SK-N-SH (cell line): ENCODE results near the gene MED27. TPM values are rescaled to one million over a fixed set of nuclear protein-coding genes. Genes with fewer than 3 reads are reported as not detected.

ENCODE experiments used
- CTCF ChIA-PET: fragments of 300-600, 350-600 bp; formaldehyde crosslinking; extraction: SDS; loops from one replicate; lab custom pipeline; 2021; lab: Yijun Ruan, JAX
- POLR2A ChIA-PET: fragments of 350-600 bp; sonication (Branson Sonifier 250); formaldehyde crosslinking; extraction: SDS; loops from one replicate; lab custom pipeline; 2020; ENCODE audit warnings: antibody characterized with exemption, inconsistent platforms; lab: Yijun Ruan, JAX
- DNase-seq: peaks from one replicate; pipeline ENCODE4 v3.0.0; 2012
- H2AFZ ChIP-seq: fragments of 200-600 bp; sonication (generic); 2 replicates; pipeline ENCODE4 v1.8.1; 2016; ENCODE audit warnings: antibody characterized with exemption, mild to moderate bottlenecking, low read depth
- H3F3A ChIP-seq: fragments of 200-600 bp; sonication (generic); replicated peaks from 2 replicates; pipeline ENCODE3; 2016; ENCODE audit warnings: antibody characterized with exemption, mild to moderate bottlenecking; ENCODE audit not compliant: insufficient read depth
- H3K27ac ChIP-seq, 2 experiments: fragments of 200-500 bp in 1 of 2; fragments of 200-600 bp in 1 of 2; sonication (Bioruptor generic) in 1 of 2; sonication (generic), shearing (Covaris generic) in 1 of 2; 2 replicates each; pipeline versions ENCODE4 v1.5.1 to v1.6.1; 2014 to 2016; ENCODE audit warnings: low read depth in 2 of 2, inconsistent platforms in 1 of 2, low read length in 1 of 2, mild to moderate bottlenecking in 1 of 2, mixed read lengths in 1 of 2
- H3K27me3 ChIP-seq: fragments of 200-600 bp; sonication (generic), shearing (Covaris generic); 2 replicates; pipeline ENCODE4 v1.6.1; 2016; ENCODE audit warnings: mixed run types; ENCODE audit not compliant: insufficient read depth
- H3K36me3 ChIP-seq, 2 experiments: fragments of 200-500 bp in 1 of 2; fragments of 200-600 bp in 1 of 2; sonication (Bioruptor generic) in 1 of 2; sonication (generic) in 1 of 2; replicated peaks in 1 of 2; 2 replicates each; pipeline versions ENCODE3 to v1.5.1; 2014 to 2016; ENCODE audit warnings: low read length in 1 of 2, mild to moderate bottlenecking in 1 of 2; ENCODE audit not compliant: insufficient read depth in 2 of 2, control insufficient read depth in 1 of 2
- H3K4me1 ChIP-seq, 2 experiments: fragments of 200-500 bp in 1 of 2; fragments of 200-600 bp in 1 of 2; sonication (Bioruptor generic) in 1 of 2; sonication (generic), shearing (Covaris generic) in 1 of 2; 2 replicates each; pipeline versions ENCODE4 v1.5.1 to v1.6.1; 2014 to 2016; ENCODE audit warnings: low read depth in 1 of 2, low read length in 1 of 2, mixed run types in 1 of 2; ENCODE audit not compliant: insufficient read depth in 2 of 2, control insufficient read depth in 1 of 2
- H3K4me2 ChIP-seq: fragments of 200-600 bp; sonication (generic), shearing (Covaris generic); 2 replicates; pipeline ENCODE4 v1.6.1; 2017; ENCODE audit warnings: mixed run types
- H3K4me3 ChIP-seq, 2 experiments: fragments of 200-500 bp in 1 of 2; fragments of 200-600 bp in 1 of 2; sonication (Bioruptor generic) in 1 of 2; sonication (generic), shearing (Covaris generic) in 1 of 2; 2 replicates each; pipeline versions ENCODE4 v1.5.1 to v1.8.1; 2014 to 2016; ENCODE audit warnings: low read depth in 2 of 2, inconsistent platforms in 1 of 2, low read length in 1 of 2, mild to moderate bottlenecking in 1 of 2, mixed read lengths in 1 of 2, moderate library complexity in 1 of 2
- H3K79me2 ChIP-seq: fragments of 200-600 bp; sonication (generic); 2 replicates; pipeline ENCODE4 v1.8.1; 2017; ENCODE audit warnings: mild to moderate bottlenecking; ENCODE audit not compliant: insufficient read depth
- H3K9ac ChIP-seq: fragments of 200-600 bp; sonication (generic); 2 replicates; pipeline ENCODE4 v1.6.1; 2017; ENCODE audit warnings: mixed run types
- H3K9me2 ChIP-seq: fragments of 200-600 bp; sonication (generic); 2 replicates; pipeline ENCODE4 v1.6.1; 2017; ENCODE audit warnings: mixed run types
- H3K9me3 ChIP-seq: fragments of 200-600 bp; sonication (generic); 2 replicates; pipeline ENCODE4 v1.6.1; 2017; ENCODE audit warnings: mixed run types, mild to moderate bottlenecking, moderate library complexity
- H4K20me1 ChIP-seq: fragments of 200-600 bp; sonication (generic); 2 replicates; pipeline ENCODE4 v1.6.1; 2017; ENCODE audit warnings: mild to moderate bottlenecking, mixed run types; ENCODE audit not compliant: insufficient read depth
- CHD2 ChIP-seq: fragments of 150-350 bp; IDR thresholded peaks from 2 replicates; pipeline ENCODE4 v1.6.1; 2018; ENCODE audit warnings: low read length; ENCODE audit not compliant: partially characterized antibody
- EP300 ChIP-seq, 2 experiments: IDR thresholded peaks; 2 replicates each; pipeline versions ENCODE4 v1.4.0 to v1.6.1; 2012; ENCODE audit warnings: borderline replicate concordance in 1 of 2, low read depth in 1 of 2, low read length in 1 of 2
- EZH2phosphoT487 ChIP-seq: fragments of 200-600 bp; sonication (generic); IDR thresholded peaks from 2 replicates; pipeline ENCODE4 v1.6.1; 2017; ENCODE audit warnings: low read depth, mixed run types, mild to moderate bottlenecking, antibody characterized with exemption, moderate library complexity, borderline replicate concordance
- FOSL2 ChIP-seq: IDR thresholded peaks from 2 replicates; pipeline ENCODE4 v1.4.0; 2012; ENCODE audit warnings: low read depth, mild to moderate bottlenecking, moderate library complexity, borderline replicate concordance
- FOXJ3 ChIP-seq: sonication (generic); formaldehyde crosslinking; IDR thresholded peaks from 2 replicates; pipeline ENCODE4 v1.5.1; 2020; ENCODE audit warnings: mild to moderate bottlenecking, missing genetic modification reagents
- GABPA ChIP-seq: IDR thresholded peaks from 2 replicates; pipeline ENCODE4 v1.4.0; 2012; ENCODE audit warnings: low read depth, mild to moderate bottlenecking
- GATA2 ChIP-seq: sonication (generic); formaldehyde crosslinking; IDR thresholded peaks from 2 replicates; pipeline ENCODE4 v1.5.0; 2020; ENCODE audit warnings: mild to moderate bottlenecking, missing genetic modification reagents
- MXI1 ChIP-seq: IDR thresholded peaks from 2 replicates; pipeline ENCODE4 v1.6.1; 2012; ENCODE audit warnings: mild to moderate bottlenecking, low read depth, low read length, improper control_type of control experiment
- RAD21 ChIP-seq: IDR thresholded peaks from 2 replicates; pipeline ENCODE4 v1.6.1; 2012; ENCODE audit warnings: mild to moderate bottlenecking, low read length
- TAF1 ChIP-seq: IDR thresholded peaks from 2 replicates; pipeline ENCODE4 v1.6.1; 2012; ENCODE audit warnings: low read depth, mild to moderate bottlenecking, low read length, moderate library complexity, borderline replicate concordance
- TEAD4 ChIP-seq: IDR thresholded peaks from 2 replicates; pipeline ENCODE4 v1.4.0; 2012; ENCODE audit warnings: mild to moderate bottlenecking, borderline replicate concordance; ENCODE audit not compliant: insufficient read depth
- WGBS: methylation state at CpG from one replicate; pipeline ENCODE4 v1.1.6; 2017; ENCODE audit warnings: low lambda C conversion rate; 5-methylcytosine and 5-hydroxymethylcytosine counted together
- polyA plus RNA-seq, 3 experiments: library from polyadenylated mRNA; depleted of rRNA; stranded (reverse); fragments of >200 nt; gene quantifications; 2 replicates each; pipeline ENCODE4 v1.2.3, GENCODE V29; 2012
- TF ChIP-seq, protein P1 (sequence below): IDR thresholded peaks from 2 replicates; pipeline ENCODE4 v1.4.0; 2012; ENCODE audit warnings: low read depth
- TF ChIP-seq, protein P2 (sequence below): IDR thresholded peaks from 2 replicates; pipeline ENCODE4 v1.4.0; 2012; ENCODE audit warnings: low read depth, borderline replicate concordance
- TF ChIP-seq, protein P3 (sequence below): fragments of 200-600 bp; sonication (generic); IDR thresholded peaks from 2 replicates; pipeline ENCODE4 v1.6.1; 2017; ENCODE audit warnings: antibody characterized with exemption, mild to moderate bottlenecking, moderate library complexity
- TF ChIP-seq, protein P4 (sequence below): IDR thresholded peaks from 2 replicates; pipeline ENCODE4; 2012
- TF ChIP-seq, protein P5 (sequence below): fragments of 150-350 bp; IDR thresholded peaks from 2 replicates; pipeline ENCODE4 v1.6.1; 2016; ENCODE audit warnings: mild to moderate bottlenecking, low read depth, low read length

Gene MED27
- polyA plus RNA-seq, 1 of the 3 experiments (the other 2 are of a cell fraction), result 35.0 TPM

DNA sequence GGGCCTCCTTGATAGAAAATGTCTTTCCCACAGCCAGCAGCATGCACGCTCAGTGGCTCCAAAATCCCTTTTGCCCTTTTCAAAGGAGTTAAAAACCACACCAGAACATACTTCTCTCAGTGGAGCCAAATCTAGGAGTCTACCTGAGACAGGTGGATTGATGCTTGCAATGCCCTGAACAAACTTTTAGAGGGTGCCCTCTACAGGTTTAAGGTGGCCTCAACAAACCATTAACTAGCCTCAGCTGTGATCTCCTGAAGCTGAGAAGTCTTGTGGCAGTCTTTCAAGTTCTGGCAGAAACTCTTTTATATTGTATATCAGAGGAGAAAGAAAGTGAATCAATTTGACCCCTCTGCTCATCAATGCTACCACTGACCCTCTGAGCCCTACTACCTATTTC, 125.4 kb downstream of the MED27 start:
- Histone ChIP-seq H3K4me2 (no peak overlapping the region), H3F3A (no peaks in the 10 kb centered on the region), H2AFZ (no peak overlapping the region), H3K9me2 (no peaks in the 10 kb centered on the region), H3K27ac (no peak overlapping the region), H3K9me3 (no peaks in the 10 kb centered on the region)
- TF ChIP-seq GABPA, result no peak
- no peak for TF ChIP-seq FOSL2
- TF ChIP-seq, protein P1, sequence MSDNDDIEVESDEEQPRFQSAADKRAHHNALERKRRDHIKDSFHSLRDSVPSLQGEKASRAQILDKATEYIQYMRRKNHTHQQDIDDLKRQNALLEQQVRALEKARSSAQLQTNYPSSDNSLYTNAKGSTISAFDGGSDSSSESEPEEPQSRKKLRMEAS, result no peak
- TF ChIP-seq FOXJ3 (CRISPR knock-in tag), result no peak
- TF ChIP-seq CHD2, result no peak
- TF ChIP-seq TEAD4, result no peak
- TF ChIP-seq, protein P2, sequence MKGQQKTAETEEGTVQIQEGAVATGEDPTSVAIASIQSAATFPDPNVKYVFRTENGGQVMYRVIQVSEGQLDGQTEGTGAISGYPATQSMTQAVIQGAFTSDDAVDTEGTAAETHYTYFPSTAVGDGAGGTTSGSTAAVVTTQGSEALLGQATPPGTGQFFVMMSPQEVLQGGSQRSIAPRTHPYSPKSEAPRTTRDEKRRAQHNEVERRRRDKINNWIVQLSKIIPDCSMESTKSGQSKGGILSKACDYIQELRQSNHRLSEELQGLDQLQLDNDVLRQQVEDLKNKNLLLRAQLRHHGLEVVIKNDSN, result no peak
- TF ChIP-seq EZH2phosphoT487, result no peak
- no peak for TF ChIP-seq TAF1
- TF ChIP-seq RAD21, result peak; percentile 45
- TF ChIP-seq, protein P3, sequence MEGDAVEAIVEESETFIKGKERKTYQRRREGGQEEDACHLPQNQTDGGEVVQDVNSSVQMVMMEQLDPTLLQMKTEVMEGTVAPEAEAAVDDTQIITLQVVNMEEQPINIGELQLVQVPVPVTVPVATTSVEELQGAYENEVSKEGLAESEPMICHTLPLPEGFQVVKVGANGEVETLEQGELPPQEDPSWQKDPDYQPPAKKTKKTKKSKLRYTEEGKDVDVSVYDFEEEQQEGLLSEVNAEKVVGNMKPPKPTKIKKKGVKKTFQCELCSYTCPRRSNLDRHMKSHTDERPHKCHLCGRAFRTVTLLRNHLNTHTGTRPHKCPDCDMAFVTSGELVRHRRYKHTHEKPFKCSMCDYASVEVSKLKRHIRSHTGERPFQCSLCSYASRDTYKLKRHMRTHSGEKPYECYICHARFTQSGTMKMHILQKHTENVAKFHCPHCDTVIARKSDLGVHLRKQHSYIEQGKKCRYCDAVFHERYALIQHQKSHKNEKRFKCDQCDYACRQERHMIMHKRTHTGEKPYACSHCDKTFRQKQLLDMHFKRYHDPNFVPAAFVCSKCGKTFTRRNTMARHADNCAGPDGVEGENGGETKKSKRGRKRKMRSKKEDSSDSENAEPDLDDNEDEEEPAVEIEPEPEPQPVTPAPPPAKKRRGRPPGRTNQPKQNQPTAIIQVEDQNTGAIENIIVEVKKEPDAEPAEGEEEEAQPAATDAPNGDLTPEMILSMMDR, result peak; percentile 27; the same call in 1 of the 2 replicates
- TF ChIP-seq, all 33 proteins: peak for 2
- Histone ChIP-seq H3K79me2 (no peaks in the 10 kb centered on the region; the same call in 1 of the 2 replicates), H3K4me3 (no peak overlapping the region), H4K20me1 (no peaks in the 10 kb centered on the region), H3K27me3 (no peaks in the 10 kb centered on the region), H3K9ac (no peak overlapping the region), H3K36me3 (no peaks in the 10 kb centered on the region), H3K4me1 (peaks cover 0 to 16% of the 10 kb centered on the region in 2 experiments; a peak in 2 of 4 replicates)
- ChIA-PET POLR2A (no interaction called here), CTCF (interaction anchor here (0.7 to 1.6 kb wide), 9 partner anchors 9 to 282 kb away, joined by 3 to 7 read pairs (median 3); no protein-coding TSS in a partner anchor)
- no peak for DNase-seq
- WGBS, result 100% methylated on average over 1 of the region's 1 CpG

DNA sequence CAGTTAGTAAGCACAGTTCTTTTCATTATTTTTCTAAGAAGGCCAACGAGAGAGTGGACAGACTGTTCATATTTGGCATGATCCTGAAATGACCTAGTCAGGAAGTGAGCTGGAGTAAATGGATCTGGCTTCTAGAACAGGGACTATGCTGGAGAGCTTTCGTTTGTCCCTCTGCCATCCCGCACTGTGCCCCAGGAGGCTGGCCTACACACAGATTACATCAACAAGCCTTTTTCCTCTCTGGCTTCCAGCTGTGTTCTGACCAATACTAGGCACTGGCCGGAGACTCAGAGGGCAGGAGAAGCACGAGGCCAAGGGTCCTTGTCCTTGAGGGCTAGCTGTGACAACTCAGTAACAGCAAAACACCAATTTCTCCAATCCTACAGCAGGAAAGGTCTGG, 127.8 kb downstream of the MED27 start:
- CTCF ChIA-PET, result interaction anchor here (0.8 to 1.7 kb wide), 5 partner anchors 11 to 230 kb away, joined by 3 to 6 read pairs (median 3); no protein-coding TSS in a partner anchor
- Histone ChIP-seq H3K4me1 (peaks cover 0 to 16% of the 10 kb centered on the region in 2 experiments; a peak in 2 of 4 replicates), H3K36me3 (peaks cover 0 to 4% of the 10 kb centered on the region in 2 experiments), H3K79me2 (no peaks in the 10 kb centered on the region; the same call in 1 of the 2 replicates), H3K27me3 (no peaks in the 10 kb centered on the region), H3K9ac (no peak overlapping the region), H3K9me3 (no peaks in the 10 kb centered on the region), H4K20me1 (no peaks in the 10 kb centered on the region), H3K9me2 (no peaks in the 10 kb centered on the region), H2AFZ (no peak overlapping the region), H3F3A (no peaks in the 10 kb centered on the region), H3K4me2 (no peak overlapping the region), H3K27ac (peak overlapping the region in 1 of 2 experiments; percentile 71; a peak in 2 of 4 replicates), H3K4me3 (no peak overlapping the region)
- TF ChIP-seq GATA2 (CRISPR knock-in tag) (peak; percentile 77), MXI1 (peak; percentile 47; the same call in 1 of the 2 replicates), RAD21 (0 out of 2 replicates have a peak, but pooled peaks have one; percentile 20), EP300 (IDR thresholded peaks at IDR 0.05; ENCODE audit: borderline replicate concordance in 1 of 2, low read depth in 1 of 2, low read length in 1 of 2) (peak in 1 of 2 experiments; percentile 52; a peak in 1 of 4 replicates), FOXJ3 (CRISPR knock-in tag) (peak; percentile 40; the same call in 1 of the 2 replicates), TEAD4 (no peak)
- TF ChIP-seq, protein P4, sequence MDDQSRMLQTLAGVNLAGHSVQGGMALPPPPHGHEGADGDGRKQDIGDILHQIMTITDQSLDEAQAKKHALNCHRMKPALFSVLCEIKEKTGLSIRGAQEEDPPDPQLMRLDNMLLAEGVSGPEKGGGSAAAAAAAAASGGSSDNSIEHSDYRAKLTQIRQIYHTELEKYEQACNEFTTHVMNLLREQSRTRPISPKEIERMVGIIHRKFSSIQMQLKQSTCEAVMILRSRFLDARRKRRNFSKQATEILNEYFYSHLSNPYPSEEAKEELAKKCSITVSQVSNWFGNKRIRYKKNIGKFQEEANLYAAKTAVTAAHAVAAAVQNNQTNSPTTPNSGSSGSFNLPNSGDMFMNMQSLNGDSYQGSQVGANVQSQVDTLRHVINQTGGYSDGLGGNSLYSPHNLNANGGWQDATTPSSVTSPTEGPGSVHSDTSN, result no peak
- TF ChIP-seq, protein P5, sequence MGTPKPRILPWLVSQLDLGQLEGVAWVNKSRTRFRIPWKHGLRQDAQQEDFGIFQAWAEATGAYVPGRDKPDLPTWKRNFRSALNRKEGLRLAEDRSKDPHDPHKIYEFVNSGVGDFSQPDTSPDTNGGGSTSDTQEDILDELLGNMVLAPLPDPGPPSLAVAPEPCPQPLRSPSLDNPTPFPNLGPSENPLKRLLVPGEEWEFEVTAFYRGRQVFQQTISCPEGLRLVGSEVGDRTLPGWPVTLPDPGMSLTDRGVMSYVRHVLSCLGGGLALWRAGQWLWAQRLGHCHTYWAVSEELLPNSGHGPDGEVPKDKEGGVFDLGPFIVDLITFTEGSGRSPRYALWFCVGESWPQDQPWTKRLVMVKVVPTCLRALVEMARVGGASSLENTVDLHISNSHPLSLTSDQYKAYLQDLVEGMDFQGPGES, result no peak
- peak; percentile 61 for DNase-seq
- POLR2A ChIA-PET, result interaction anchor here (0.5 to 1.0 kb wide), 2 partner anchors 83 to 287 kb away, joined by 3 read pairs; no protein-coding TSS in a partner anchor
- 64% methylated on average over 5 of the region's 5 CpGs for WGBS
